ENCODE data around the gene CD99. TPM values are rescaled to one million over a fixed set of nuclear protein-coding genes. Genes with fewer than 3 reads are reported as not detected.
"Not testable (repeated sequence)": the region's sequence is repeated elsewhere in the genome, so short reads cannot be mapped to it uniquely, and the experiment has no call there.

Gene CD99
- total RNA-seq, 6 donors from 2014 or later: 135 to 300 (median 233) TPM

DNA sequence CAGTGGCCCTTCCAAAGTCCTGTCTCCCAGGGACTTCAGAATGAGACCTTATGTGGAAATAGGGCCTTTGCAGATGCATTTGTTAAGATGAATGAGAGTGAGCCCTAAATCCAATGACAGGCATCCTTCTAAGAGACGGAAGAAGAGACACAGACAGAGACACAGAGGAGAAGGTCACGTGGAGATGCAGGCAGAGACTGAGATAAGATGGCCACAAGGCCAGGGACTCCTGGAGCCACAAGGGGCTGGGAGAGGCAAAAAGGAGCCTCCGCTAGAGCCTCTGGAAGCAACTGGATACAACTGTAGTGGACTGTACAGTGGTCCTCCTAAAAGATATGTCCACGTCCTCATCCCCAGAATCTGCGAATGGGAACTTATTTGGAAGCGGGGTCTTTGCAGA is 19.0 kb upstream of the CD99 start:
- no peaks in the 10 kb centered on the region for H3K27me3 ChIP-seq
- 86 to 97% methylated on average over 6 of the region's 6 CpGs for WGBS, 2 donors

DNA sequence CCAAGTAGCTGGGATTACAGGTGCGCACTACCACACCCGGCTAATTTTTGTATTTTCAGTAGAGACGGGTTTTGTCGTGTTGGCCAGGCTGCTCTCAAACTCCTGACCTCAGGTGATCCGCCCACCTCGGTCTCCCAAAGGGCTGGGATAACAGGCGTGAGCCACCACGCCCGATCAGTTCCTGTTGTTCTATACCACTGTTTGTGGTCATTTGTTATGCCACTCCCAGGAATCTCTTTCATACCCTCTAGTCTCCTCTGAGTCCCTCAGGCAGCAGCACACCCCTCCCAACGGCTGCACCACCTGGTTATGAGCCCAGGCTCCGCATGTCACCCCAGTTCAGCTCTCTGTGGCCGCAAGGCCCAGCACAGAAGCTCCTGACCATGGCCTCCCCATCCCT is 17.5 kb upstream of the CD99 start:
- no peak for ATAC-seq (ENCODE audit: low FRiP score in 2 of 2)
- H3K9me3 ChIP-seq: no peaks in the 10 kb centered on the region
- H3K36me3 ChIP-seq: no peaks in the 10 kb centered on the region
- TF ChIP-seq POLR2AphosphoS5 (IDR thresholded peaks at IDR 0.05) (no peak), EP300 (IDR thresholded peaks at IDR 0.05) (no peak), POLR2A (IDR thresholded peaks at IDR 0.05) (no peak)
- TF ChIP-seq, protein P1, sequence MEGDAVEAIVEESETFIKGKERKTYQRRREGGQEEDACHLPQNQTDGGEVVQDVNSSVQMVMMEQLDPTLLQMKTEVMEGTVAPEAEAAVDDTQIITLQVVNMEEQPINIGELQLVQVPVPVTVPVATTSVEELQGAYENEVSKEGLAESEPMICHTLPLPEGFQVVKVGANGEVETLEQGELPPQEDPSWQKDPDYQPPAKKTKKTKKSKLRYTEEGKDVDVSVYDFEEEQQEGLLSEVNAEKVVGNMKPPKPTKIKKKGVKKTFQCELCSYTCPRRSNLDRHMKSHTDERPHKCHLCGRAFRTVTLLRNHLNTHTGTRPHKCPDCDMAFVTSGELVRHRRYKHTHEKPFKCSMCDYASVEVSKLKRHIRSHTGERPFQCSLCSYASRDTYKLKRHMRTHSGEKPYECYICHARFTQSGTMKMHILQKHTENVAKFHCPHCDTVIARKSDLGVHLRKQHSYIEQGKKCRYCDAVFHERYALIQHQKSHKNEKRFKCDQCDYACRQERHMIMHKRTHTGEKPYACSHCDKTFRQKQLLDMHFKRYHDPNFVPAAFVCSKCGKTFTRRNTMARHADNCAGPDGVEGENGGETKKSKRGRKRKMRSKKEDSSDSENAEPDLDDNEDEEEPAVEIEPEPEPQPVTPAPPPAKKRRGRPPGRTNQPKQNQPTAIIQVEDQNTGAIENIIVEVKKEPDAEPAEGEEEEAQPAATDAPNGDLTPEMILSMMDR (IDR thresholded peaks at IDR 0.05): no peak
- H3K27ac ChIP-seq: no peak overlapping the region
- no peak for DNase-seq
- H3K4me1 ChIP-seq: peaks cover 0 to 3% (median 0%) of the 10 kb centered on the region in 4 donors
- H3K4me3 ChIP-seq: no peak overlapping the region
- no peaks in the 10 kb centered on the region for H3K27me3 ChIP-seq
- 82 to 92% methylated on average over 9 to 12 of the region's 12 CpGs for WGBS, 2 donors

More for the DNA sequence above, 19.0 kb upstream of the CD99 start:
- no peak for DNase-seq
- Histone ChIP-seq H3K36me3 (no peaks in the 10 kb centered on the region), H3K4me1 (no peaks in the 10 kb centered on the region), H3K27ac (no peak overlapping the region), H3K9me3 (no peaks in the 10 kb centered on the region), H3K4me3 (no peak overlapping the region)
- TF ChIP-seq POLR2A (IDR thresholded peaks at IDR 0.05): no peak
- no peak for TF ChIP-seq POLR2AphosphoS5 (IDR thresholded peaks at IDR 0.05)
- TF ChIP-seq, protein P1 (IDR thresholded peaks at IDR 0.05): no peak
- no peak for TF ChIP-seq EP300 (IDR thresholded peaks at IDR 0.05)
- no peak for ATAC-seq (ENCODE audit: low FRiP score in 2 of 2)

DNA sequence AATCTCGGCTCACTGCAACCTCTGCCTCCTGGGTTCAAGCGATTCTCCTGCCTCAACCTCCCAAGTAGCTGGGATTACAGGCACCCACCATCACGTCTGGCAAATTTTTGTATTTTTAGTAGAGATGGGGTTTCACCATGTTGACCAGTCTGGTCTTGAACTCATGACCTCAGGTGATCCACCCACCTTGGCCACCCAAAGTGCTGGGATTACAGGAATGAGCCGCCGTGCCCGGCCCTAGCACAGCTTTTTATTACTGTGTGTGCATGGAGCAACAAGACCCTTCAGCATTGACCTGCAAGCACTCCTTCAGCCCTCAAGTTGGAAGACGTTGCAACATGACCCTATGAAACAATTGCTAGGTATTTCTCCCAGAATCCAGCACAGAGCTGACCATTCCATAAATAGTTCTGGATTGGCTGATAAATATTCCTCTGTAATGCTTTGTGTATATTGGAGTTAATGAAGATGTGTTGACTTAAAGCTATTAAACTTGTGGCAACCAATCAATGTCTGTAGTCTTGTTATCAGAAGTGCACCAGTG is 15.4 kb upstream of the CD99 start:
- H3K4me1 ChIP-seq; H3K9me3 ChIP-seq; DNase-seq; H3K27me3 ChIP-seq; H3K4me3 ChIP-seq; H3K36me3 ChIP-seq; H3K27ac ChIP-seq; ATAC-seq (ENCODE audit: low FRiP score in 2 of 2): not testable (repeated sequence)
- WGBS, 2 donors: 84 to 96% methylated on average over 7 of the region's 7 CpGs

DNA sequence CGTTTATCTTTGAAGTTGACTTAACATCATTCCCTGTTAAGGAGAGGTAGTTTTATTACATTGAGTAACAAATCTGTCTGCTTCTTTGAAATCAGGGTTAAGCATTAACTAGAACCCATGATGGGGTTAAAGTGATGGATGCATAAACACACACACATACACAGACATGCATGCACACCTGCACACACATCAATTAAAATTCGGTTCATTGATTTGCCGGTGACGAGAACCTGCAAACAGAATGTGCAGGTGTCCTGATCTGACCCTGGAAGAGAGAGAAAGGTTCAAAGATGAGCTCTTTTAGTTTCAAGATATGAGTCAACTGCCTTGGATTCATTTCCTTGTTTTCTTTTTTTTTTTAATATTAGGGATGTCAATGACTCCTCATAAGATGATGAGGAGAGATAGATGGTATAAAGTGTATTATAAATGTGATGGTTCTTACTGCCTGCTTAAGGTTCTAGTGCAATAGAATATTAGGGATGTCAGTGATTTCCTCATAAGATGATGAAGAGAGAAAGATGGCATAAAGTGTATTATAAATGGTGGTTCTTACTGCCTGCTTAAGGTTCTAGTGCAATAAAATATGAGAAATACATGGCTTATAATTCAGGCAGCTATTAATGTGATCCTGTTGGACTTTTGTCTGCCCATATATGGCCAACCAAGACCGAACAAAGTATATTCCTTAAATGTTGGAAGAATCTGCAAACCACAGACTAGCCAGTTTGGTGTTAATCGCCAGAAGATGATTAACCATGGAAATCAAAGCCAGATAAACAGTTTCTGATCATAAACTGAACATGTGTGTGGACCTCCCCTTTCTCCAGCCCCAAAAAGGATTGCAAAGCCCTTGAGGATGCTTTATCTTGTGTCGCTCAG is 14.1 kb upstream of the CD99 start:
- Histone ChIP-seq H3K9me3 (no peaks in the 10 kb centered on the region), H3K4me1 (peaks cover 0 to 3% (median 0%) of the 10 kb centered on the region in 4 donors), H3K4me3 (no peak overlapping the region), H3K27me3 (no peaks in the 10 kb centered on the region), H3K36me3 (no peaks in the 10 kb centered on the region), H3K27ac (no peak overlapping the region)
- ATAC-seq (ENCODE audit: low FRiP score in 2 of 2) (peak in 1 of 2 donors; percentile 14), DNase-seq (no peak)
- 84 to 89% methylated on average over 7 of the region's 7 CpGs for WGBS, 2 donors
- TF ChIP-seq POLR2A (IDR thresholded peaks at IDR 0.05) (no peak), POLR2AphosphoS5 (IDR thresholded peaks at IDR 0.05) (no peak), EP300 (IDR thresholded peaks at IDR 0.05) (no peak)
- TF ChIP-seq, protein P1 (IDR thresholded peaks at IDR 0.05): no peak

DNA sequence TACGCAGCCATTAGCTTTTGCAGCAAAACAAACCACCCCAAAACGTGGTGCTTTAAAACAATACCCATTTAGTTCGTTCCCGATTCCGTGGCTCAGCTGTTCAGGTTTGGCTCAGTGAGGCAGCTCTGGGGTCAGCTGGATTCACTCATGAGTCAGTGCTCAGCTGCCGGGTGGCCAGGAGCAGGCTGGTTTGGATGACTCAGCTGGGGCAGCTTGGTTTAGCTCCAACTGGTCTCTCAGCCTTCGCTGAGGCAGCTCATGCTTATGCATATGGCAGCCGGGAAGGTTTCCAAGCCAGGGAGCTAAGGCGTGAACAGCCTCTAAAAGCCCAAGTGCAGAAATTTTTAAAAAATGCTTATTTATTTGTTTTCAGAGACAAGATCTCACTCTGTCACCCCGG is 13.3 kb upstream of the CD99 start:
- TF ChIP-seq EP300 (IDR thresholded peaks at IDR 0.05) (no peak), POLR2AphosphoS5 (IDR thresholded peaks at IDR 0.05) (no peak), POLR2A (IDR thresholded peaks at IDR 0.05) (no peak)
- TF ChIP-seq, protein P1 (IDR thresholded peaks at IDR 0.05): no peak
- peak in 1 of 2 donors; percentile 24 for DNase-seq
- no peaks in the 10 kb centered on the region for H3K9me3 ChIP-seq
- H3K4me1 ChIP-seq: peaks cover 0 to 3% (median 0%) of the 10 kb centered on the region in 4 donors
- no peaks in the 10 kb centered on the region for H3K36me3 ChIP-seq
- WGBS, 2 donors: 79% methylated on average over 10 of the region's 10 CpGs
- H3K4me3 ChIP-seq: no peak overlapping the region
- no peaks in the 10 kb centered on the region for H3K27me3 ChIP-seq
- ATAC-seq (ENCODE audit: low FRiP score in 2 of 2): peak; percentile 72 to 96
- H3K27ac ChIP-seq: no peak overlapping the region
